Fibroblast of mammary gland (primary cell): ENCODE results near the gene ATG10.
"Not testable (repeated sequence)": the region's sequence is repeated elsewhere in the genome, so short reads cannot be mapped to it uniquely, and the experiment has no call there.

Source experiments
- DNase-seq: peaks from one replicate; pipeline ENCODE4 v3.0.0-alpha.2; 2010; ENCODE audit warnings: low read depth
- H3K4me3 ChIP-seq: 2 replicates; pipeline ENCODE4 v1.5.1; 2011; ENCODE audit warnings: low read depth, mild to moderate bottlenecking, low read length, moderate library complexity; ENCODE audit not compliant: control insufficient read depth
- TF ChIP-seq, protein P1 (sequence below): conservative IDR thresholded peaks from 2 replicates; pipeline ENCODE4 v1.5.1; 2011; ENCODE audit warnings: low read depth, low read length, inconsistent platforms; ENCODE audit not compliant: control insufficient read depth, insufficient read depth

ATG10 gene

DNA sequence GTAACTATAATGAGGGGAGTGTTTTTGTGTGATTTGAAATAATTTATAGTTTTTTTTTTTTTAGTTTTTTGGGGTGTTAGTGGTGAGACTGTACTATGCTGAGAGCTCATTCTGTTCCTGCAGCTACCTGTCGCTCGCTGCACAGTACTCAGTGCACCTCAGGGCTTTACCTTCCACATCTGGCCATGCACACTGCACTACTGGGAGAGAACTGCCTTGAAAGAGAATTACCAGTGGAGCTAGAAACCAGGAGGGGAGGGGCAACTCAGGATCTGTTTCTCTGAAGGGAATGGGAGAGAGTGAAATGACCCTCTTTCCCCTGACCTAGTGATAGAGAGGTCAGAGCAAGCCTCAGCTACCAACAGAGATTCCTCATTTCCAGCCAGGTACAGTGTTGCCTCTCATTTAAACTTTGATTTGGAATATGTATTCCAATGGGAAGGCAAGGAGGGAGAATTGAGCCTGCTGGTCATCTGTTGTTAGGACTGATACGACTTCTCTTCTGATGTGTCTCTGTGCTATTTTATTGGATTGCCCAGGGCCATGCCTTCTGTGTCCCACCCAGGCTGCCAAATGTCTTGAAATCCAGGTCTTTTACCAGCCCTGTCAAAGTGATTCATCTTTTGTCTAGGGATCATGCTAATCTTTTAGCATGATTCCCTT, 8.9 kb downstream of the ATG10 start:
- no peak for DNase-seq
- no peak overlapping the region for H3K4me3 ChIP-seq
- TF ChIP-seq, protein P1, sequence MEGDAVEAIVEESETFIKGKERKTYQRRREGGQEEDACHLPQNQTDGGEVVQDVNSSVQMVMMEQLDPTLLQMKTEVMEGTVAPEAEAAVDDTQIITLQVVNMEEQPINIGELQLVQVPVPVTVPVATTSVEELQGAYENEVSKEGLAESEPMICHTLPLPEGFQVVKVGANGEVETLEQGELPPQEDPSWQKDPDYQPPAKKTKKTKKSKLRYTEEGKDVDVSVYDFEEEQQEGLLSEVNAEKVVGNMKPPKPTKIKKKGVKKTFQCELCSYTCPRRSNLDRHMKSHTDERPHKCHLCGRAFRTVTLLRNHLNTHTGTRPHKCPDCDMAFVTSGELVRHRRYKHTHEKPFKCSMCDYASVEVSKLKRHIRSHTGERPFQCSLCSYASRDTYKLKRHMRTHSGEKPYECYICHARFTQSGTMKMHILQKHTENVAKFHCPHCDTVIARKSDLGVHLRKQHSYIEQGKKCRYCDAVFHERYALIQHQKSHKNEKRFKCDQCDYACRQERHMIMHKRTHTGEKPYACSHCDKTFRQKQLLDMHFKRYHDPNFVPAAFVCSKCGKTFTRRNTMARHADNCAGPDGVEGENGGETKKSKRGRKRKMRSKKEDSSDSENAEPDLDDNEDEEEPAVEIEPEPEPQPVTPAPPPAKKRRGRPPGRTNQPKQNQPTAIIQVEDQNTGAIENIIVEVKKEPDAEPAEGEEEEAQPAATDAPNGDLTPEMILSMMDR, result no peak

DNA sequence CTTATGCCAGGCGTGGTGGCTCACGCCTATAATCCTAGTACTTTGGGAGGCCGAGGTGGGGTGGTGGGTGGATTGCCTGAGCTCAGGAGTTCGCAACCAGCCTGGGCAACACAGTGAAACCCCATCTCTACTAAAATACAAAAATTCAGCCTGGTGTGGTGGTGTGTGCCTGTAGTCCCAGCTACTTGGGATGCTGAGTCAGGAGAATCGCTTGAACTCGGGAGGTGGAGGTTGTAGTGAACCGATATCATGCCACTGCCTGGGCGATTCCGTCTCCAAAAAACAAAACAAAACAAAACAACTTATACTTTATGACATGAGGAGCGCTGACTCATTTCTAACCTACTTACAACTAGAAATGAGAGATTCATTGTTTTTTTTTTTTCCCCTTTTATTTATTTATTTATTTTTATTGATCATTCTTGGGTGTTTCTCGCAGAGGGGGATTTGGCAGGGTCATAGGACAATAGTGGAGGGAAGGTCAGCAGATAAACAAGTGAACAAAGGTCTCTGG, 10.4 kb downstream of the ATG10 start:
- not testable (repeated sequence) for DNase-seq

DNA sequence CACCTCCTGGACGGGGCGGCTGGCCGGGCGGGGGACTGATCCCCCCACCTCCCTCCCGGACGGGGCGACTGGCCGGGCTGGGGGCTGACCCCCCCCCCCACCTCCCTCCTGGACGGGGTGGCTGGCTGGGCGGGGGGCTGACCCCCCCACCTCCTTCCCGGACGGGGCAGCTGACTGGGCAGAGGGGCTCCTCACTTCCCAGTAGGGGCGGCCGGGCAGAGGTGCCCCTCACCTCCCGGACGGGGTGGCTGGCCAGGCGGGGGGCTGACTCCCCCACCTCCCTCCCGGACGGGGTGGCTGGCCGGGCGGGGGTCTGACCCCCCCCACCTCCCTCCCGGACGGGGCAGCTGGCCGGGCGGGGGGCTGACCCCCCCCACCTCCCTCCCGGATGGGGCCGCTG, 11.3 kb downstream of the ATG10 start:
- H3K4me3 ChIP-seq, DNase-seq: not testable (repeated sequence)

More for the DNA sequence above, 10.4 kb downstream of the ATG10 start:
- H3K4me3 ChIP-seq, result not testable (repeated sequence)

DNA sequence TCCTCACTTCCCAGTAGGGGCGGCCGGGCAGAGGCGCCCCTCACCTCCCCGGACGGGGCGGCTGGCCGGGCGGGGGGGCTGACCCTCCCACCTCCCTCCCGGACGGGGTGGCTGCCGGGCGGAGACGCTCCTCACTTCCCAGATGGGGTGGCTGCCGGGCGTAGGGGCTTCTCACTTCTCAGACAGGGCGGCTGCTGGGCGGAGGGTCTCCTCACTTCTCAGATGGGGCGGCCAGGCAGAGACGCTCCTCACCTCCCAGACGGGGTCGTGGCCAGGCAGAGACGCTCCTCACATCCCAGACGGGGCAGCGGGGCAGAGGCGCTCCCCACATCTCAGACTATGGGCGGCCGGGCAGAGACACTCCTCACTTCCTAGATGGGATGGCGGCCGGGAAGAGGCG, 11.7 kb downstream of the ATG10 start:
- DNase-seq, H3K4me3 ChIP-seq: not testable (repeated sequence)

DNA sequence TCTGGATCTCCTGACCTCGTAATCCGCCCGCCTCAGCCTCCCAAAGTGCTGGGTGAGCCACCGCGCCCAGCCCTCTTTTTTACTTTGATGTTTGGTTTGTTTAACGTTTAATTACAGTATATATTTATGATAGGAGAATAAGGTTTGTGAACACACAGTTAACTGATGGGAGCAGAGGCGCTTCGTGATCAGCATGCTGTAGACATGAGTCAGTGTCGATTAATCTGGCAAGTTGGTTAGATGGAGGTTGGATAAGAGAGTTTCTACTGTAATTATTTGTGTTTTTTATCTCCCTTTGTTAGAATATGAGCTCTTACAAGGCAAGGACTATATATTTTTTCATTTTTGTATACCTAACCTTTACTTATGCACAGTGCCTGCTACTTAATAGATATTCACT, 14.3 kb downstream of the ATG10 start:
- TF ChIP-seq, protein P1, result no peak
- no peak overlapping the region for H3K4me3 ChIP-seq
- no peak for DNase-seq

DNA sequence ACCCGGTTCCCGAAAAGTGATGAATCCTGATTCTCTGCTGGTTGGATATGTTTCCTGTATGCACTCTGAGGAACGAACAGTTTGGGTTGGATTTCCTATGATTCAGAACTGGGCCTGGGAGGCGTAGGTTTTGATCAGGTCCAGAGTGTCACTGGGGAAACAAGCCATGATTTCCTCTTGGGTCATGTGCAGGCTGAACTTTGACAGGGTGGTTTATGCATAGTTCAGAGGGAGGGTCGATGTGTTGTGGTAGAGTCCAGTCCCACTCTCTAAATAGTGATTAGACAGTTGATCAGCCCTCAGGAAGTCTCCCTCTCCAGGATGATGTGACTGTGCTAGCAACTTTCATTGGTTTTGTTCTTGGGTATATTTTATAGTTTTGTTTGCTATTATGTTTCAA, 17.4 kb downstream of the ATG10 start:
- no peak for DNase-seq
- TF ChIP-seq, protein P1, result no peak
- H3K4me3 ChIP-seq, result no peak overlapping the region

DNA sequence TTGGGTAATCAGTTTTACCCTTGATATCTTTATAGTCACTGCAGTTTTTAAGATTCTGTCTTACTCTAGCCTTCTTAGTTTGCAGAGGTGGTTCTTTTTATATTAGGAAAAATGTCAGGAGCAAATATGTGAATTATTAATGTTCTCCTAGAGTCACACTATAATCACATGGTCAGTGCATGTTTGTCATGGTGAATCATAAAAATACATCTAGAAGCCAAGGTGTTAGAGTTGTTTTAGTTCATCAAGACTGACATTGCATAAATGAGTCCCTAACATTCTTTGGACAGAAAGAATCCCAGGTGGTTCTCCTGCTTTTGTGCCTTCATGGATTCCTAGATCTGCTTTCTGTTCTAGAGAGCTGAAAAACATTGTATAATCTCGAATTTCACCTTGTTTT, 22.9 kb downstream of the ATG10 start:
- no peak overlapping the region for H3K4me3 ChIP-seq
- TF ChIP-seq, protein P1, result no peak
- DNase-seq, result peak; percentile 41

DNA sequence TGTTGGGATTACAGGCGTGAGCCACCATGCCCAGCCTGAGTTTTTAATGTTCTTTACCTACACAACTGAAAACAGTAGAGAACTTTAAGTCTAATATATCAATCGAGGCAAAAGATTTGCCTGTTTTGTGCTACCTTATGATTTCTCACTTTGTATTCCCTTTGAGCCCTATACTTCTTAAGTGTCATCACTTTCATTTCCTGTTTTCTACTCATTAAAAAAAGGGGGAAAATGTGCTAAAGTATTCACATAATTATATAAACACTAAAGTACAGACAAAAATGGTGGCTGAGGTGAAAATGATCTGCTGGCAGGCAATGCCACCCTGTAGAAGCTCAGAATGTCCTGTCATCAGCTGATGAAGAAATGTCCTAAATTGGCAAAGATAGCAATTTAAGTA, 23.6 kb downstream of the ATG10 start:
- TF ChIP-seq, protein P1, result no peak
- H3K4me3 ChIP-seq, result no peak overlapping the region
- DNase-seq, result no peak

DNA sequence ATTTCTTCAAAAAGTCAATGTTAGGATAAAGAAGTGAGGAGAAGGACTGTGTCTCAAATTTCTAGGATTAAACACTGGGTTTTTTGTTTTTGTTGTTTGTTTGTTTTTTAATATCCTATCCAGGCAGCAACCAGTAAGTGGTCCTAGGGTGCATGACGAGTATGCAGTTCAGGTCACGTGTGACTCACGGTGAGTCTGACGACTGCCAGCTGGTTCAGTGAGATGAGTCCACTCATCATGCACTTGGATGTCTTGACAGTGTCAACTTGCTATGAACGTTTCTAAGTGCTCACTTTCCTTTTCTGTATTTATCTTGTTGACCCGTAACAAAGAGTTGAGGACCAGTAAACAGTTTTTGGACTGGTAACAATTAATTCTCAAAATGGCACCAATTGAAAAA, 32.7 kb downstream of the ATG10 start:
- peak; percentile 87 for DNase-seq
- no peak overlapping the region for H3K4me3 ChIP-seq
- TF ChIP-seq, protein P1, result no peak

DNA sequence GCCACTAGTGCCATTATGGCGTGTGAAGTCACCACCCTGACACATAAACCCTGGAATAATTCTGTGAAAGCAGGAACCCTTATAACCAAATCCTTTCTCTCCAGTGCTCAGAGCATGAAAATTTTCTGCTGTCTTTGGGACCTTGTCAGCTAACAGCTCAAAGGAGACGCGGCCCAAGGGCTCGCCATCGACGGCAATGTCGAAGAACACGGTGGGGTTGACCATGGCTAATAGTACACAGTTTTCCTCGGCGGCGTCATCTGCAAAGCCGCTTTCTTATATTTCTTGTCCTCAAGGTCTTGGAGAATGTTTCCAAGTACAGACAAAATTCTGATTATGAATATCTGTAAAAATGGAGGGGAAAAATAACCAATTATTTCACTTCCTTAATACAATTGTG, 38.0 kb downstream of the ATG10 start:
- not testable (repeated sequence) for H3K4me3 ChIP-seq, DNase-seq
